Mucosa of stomach (tissue), 1 donor: ENCODE measurements around the gene KLK11.

ENCODE experiments used
- H3K27me3 ChIP-seq: one replicate; pipeline ENCODE4 v1.7.0; 2013; ENCODE audit warnings: mild to moderate bottlenecking, low read length; ENCODE audit not compliant: control insufficient read depth, insufficient read depth
- H3K36me3 ChIP-seq: one replicate; pipeline ENCODE4 v1.7.0; 2013; ENCODE audit warnings: low read length; ENCODE audit not compliant: control insufficient read depth, insufficient read depth
- H3K4me1 ChIP-seq: one replicate; pipeline ENCODE4 v1.7.0; 2013; ENCODE audit warnings: mild to moderate bottlenecking, low read length; ENCODE audit not compliant: control insufficient read depth, insufficient read depth
- H3K4me3 ChIP-seq: one replicate; pipeline ENCODE4 v1.7.0; 2013; ENCODE audit warnings: low read length
- H3K9ac ChIP-seq: one replicate; pipeline ENCODE4 v1.7.0; 2013; ENCODE audit warnings: mild to moderate bottlenecking, low read length, moderate library complexity
- H3K9me3 ChIP-seq: one replicate; pipeline ENCODE4 v1.7.0; 2013; ENCODE audit warnings: mild to moderate bottlenecking, low read length, moderate library complexity; ENCODE audit not compliant: control insufficient read depth
- donor health status: Pancreatic carcinoma.

KLK11 gene

GRCh38 chr19:51055866-51056265 is 29.4 kb upstream of the KLK11 start:
- peaks cover 5% of the 10 kb centered on the region for H3K27me3 ChIP-seq
- H3K36me3 ChIP-seq: no peaks in the 10 kb centered on the region
- H3K4me3 ChIP-seq: no peak overlapping the region
- H3K9me3 ChIP-seq: no peaks in the 10 kb centered on the region
- no peak overlapping the region for H3K9ac ChIP-seq
- peaks cover 4% of the 10 kb centered on the region for H3K4me1 ChIP-seq

DNA sequence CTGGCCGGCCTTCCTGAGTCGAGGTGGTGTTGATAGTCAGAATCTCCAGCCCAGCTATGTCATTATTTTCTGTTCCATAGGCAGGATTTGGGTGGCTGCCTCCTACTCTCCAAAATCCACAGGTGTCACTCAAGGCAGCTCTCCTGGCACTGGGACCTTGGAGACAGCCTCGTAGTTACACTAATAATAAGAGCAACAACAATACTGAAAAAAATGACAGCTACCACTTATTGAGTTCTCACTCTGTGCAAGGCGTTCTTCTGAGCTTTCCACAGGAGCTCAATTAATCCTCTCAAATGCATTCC is 20.6 kb upstream of the KLK11 start:
- H3K36me3 ChIP-seq: no peaks in the 10 kb centered on the region
- peaks cover under 1% of the 10 kb centered on the region for H3K27me3 ChIP-seq
- no peak overlapping the region for H3K9ac ChIP-seq
- no peak overlapping the region for H3K4me3 ChIP-seq
- no peaks in the 10 kb centered on the region for H3K9me3 ChIP-seq
- H3K4me1 ChIP-seq: no peaks in the 10 kb centered on the region

DNA sequence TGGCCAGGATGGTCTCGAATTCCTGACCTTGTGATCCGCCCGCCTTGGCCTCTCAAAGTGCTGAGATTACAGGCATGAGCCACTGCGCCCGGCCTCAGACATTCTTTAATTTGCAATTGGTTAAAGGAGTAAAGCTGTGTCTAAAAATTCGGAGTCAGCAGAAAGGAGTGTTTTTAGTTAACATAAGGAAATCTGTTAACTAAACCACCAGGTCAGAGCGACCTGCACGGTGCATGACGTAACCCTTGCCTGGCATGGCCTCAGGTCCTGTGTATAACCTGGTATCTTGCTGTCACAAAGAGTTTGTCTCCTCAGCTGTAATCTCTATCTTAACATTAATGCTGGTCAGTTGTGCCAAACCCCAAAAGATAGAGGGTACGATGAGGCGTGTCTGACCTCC is 17.9 kb upstream of the KLK11 start:
- Histone ChIP-seq H3K36me3 (no peaks in the 10 kb centered on the region), H3K9ac (no peak overlapping the region), H3K4me3 (no peak overlapping the region), H3K27me3 (no peaks in the 10 kb centered on the region), H3K9me3 (no peaks in the 10 kb centered on the region), H3K4me1 (no peaks in the 10 kb centered on the region)

- Histone ChIP-seq H3K36me3 (no peaks in the 10 kb centered on the region), H3K9me3 (no peaks in the 10 kb centered on the region), H3K4me1 (no peaks in the 10 kb centered on the region), H3K9ac (no peak overlapping the region), H3K27me3 (no peaks in the 10 kb centered on the region), H3K4me3 (no peak overlapping the region)
Measured at GRCh38 chr19:51043497-51043896, 17.1 kb upstream of the KLK11 start.

- no peaks in the 10 kb centered on the region for H3K4me1 ChIP-seq
- no peaks in the 10 kb centered on the region for H3K9me3 ChIP-seq
- H3K27me3 ChIP-seq: no peaks in the 10 kb centered on the region
- H3K36me3 ChIP-seq: no peaks in the 10 kb centered on the region
- no peak overlapping the region for H3K4me3 ChIP-seq
- no peak overlapping the region for H3K9ac ChIP-seq
Measured at GRCh38 chr19:51040151-51040550, 13.7 kb upstream of the KLK11 start.

GRCh38 chr19:51036519-51036918 is 10.1 kb upstream of the KLK11 start:
- no peak overlapping the region for H3K9ac ChIP-seq
- H3K27me3 ChIP-seq: no peaks in the 10 kb centered on the region
- H3K36me3 ChIP-seq: no peaks in the 10 kb centered on the region
- H3K9me3 ChIP-seq: no peaks in the 10 kb centered on the region
- no peaks in the 10 kb centered on the region for H3K4me1 ChIP-seq
- H3K4me3 ChIP-seq: no peak overlapping the region

DNA sequence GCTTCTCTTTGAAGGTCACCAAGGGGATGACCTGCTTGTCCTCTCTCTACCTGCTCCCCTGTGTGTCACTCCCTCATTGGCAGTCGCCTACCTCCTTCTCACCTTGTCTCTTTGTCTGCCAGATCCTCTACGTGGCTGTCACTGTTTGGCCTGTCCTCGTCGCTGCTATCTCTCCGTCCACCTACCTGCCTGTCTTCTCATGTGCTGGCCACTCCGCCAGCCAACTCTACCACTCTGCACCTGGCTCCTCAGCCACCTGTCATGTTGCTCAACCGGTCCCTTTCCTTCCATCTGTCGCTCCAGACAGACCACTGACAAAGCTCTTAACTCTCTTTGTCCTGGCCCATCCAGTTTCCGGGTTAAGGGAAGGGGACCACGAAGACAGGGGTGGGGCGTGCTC is 8.3 kb upstream of the KLK11 start, which contains the start of gene KLK12:
TSS of gene KLK12 (minus strand) at position 299 of the 400 bp plus-strand sequence. CDS start 381 bp downstream, outside the sequence.
- no peak within 1 kb of the TSS for H3K9ac ChIP-seq
- no peaks in the 10 kb centered on the region for H3K4me1 ChIP-seq
- no peaks in the 10 kb centered on the region for H3K36me3 ChIP-seq
- H3K27me3 ChIP-seq: peaks cover 3% of the 10 kb centered on the region
- H3K9me3 ChIP-seq: no peaks in the 10 kb centered on the region
- H3K4me3 ChIP-seq: no peak within 1 kb of the TSS

DNA sequence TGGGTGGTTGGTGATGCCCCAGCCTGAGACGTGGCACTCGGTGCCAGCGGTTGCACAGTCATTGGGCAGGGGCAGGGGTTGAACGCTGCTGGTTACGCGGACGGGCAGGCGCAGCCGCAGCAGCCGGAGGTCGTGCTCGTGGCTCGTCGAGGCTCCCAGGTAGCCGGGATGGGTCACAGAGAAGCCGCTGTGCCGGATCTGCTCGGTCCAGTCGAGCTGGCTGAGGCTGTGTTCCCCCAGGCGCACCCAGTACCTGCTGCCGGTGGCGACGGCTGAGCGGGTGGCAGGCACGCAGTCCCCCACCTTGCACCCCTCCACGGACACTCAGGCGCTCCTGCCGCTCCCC is 5.4 kb upstream of the KLK11 start:
- peaks cover 3% of the 10 kb centered on the region for H3K27me3 ChIP-seq
- peaks cover 1% of the 10 kb centered on the region for H3K4me1 ChIP-seq
- H3K4me3 ChIP-seq: no peak overlapping the region
- H3K9ac ChIP-seq: no peak overlapping the region
- H3K9me3 ChIP-seq: no peaks in the 10 kb centered on the region
- no peaks in the 10 kb centered on the region for H3K36me3 ChIP-seq

GRCh38 chr19:51031220-51031879 is 4.9 kb upstream of the KLK11 start:
- H3K36me3 ChIP-seq: no peaks in the 10 kb centered on the region
- H3K27me3 ChIP-seq: peaks cover 3% of the 10 kb centered on the region
- peaks cover 6% of the 10 kb centered on the region for H3K4me1 ChIP-seq
- H3K4me3 ChIP-seq: no peak overlapping the region
- no peak overlapping the region for H3K9ac ChIP-seq
- H3K9me3 ChIP-seq: no peaks in the 10 kb centered on the region

DNA sequence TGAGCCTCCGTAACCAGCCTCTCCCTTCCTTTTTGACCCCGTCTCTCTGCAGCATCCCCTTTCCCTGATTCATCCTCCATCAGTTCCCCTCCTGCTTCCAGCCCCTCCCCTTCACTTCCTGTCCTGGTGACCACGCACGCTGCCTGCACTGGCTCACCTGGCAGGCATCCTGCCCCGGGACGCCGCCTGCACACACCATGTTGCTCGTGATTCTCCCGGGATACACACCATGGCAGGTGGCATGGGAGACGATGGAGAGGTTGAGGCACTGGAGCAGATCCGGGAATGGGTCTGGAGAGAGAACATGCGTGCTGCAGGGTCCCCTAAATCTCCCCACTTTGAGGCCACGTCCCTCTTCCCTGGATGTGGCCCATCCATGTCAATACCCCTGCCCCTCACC is 4.2 kb upstream of the KLK11 start:
- Histone ChIP-seq H3K36me3 (no peaks in the 10 kb centered on the region), H3K9me3 (no peaks in the 10 kb centered on the region), H3K4me3 (no peak overlapping the region), H3K27me3 (peaks cover 3% of the 10 kb centered on the region), H3K4me1 (peaks cover 11% of the 10 kb centered on the region), H3K9ac (no peak overlapping the region)

DNA sequence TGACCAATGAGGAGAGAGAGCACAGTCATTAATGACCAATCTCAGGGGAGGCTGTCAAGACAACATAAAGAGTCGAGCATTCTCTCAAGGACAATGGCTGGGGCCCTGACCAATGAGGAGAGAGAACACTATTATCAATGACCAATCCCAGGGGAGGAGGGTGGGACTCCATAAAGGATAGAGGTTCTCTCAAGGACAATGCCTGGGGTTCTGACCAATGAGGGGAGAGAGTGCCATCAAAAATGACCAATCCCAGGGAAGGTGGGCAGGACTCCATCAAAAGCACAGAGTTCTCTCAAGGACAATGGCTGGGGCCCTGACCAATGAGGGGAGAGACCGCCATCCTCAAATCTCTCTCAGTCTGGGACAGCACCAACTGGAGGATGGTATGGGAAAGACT is 3.3 kb upstream of the KLK11 start:
- Histone ChIP-seq H3K4me1 (peaks cover 15% of the 10 kb centered on the region), H3K36me3 (no peaks in the 10 kb centered on the region), H3K27me3 (peaks cover 3% of the 10 kb centered on the region), H3K9ac (no peak overlapping the region), H3K4me3 (no peak overlapping the region), H3K9me3 (no peaks in the 10 kb centered on the region)

- no peak overlapping the region for H3K4me3 ChIP-seq
- H3K27me3 ChIP-seq: peaks cover 3% of the 10 kb centered on the region
- no peak overlapping the region for H3K9ac ChIP-seq
- peaks cover 15% of the 10 kb centered on the region for H3K4me1 ChIP-seq
- no peaks in the 10 kb centered on the region for H3K36me3 ChIP-seq
- no peaks in the 10 kb centered on the region for H3K9me3 ChIP-seq
Measured at GRCh38 chr19:51027873-51028272, 1.5 kb upstream of the KLK11 start.
